HG03565 (cell line): Measurements from ENCODE around the gene SEPTIN10.

Experiments
- ATAC-seq: cut with Tn5 transposase; IDR thresholded peaks from one replicate; pipeline ENCODE4 v1.9.1; 2021; ENCODE audit warnings: mild to moderate bottlenecking, moderate library complexity; ENCODE audit not compliant: unreplicated experiment

The SEPTIN10 gene

GRCh38 chr2:109501461-109501860, 112.3 kb downstream of the SEPTIN10 start:
- no peak for ATAC-seq

GRCh38 chr2:109500910-109501309, 112.9 kb downstream of the SEPTIN10 start:
- no peak for ATAC-seq

GRCh38 chr2:109499566-109499965, 114.2 kb downstream of the SEPTIN10 start:
- ATAC-seq = no peak

- ATAC-seq = no peak
These were observed 114.9 kb downstream of the SEPTIN10 start for GRCh38 chr2:109498906-109499305.

GRCh38 chr2:109497911-109498870, 115.6 kb downstream of the SEPTIN10 start:
- no peak for ATAC-seq

- no peak for ATAC-seq
These were observed 116.3 kb downstream of the SEPTIN10 start for GRCh38 chr2:109497463-109497862.

GRCh38 chr2:109494351-109494750, 119.4 kb downstream of the SEPTIN10 start:
- no peak for ATAC-seq

GRCh38 chr2:109493176-109493935, 120.4 kb downstream of the SEPTIN10 start:
- no peak for ATAC-seq
